Measurements from ENCODE around the gene PRRX2.

The PRRX2 gene

DNA sequence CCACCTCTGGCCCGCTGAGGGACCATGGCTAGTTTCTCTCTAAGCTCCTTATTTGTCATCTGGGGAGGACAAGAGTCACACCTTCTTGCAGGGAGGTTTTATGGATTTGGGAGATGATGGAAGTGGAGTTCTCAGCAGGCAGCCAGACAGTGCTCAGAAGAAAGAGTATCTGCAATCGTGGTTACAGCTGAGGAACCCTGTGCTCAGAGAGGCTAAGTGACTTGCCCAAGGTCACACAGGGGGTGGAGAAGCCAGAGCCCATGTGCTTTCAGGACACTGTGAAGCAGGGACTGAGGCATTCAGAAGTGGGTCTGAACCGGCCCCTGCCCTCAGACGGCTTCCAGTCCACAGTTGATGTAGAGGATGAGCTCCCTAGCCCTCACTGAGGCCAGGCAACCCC, 10.8 kb downstream of the PRRX2 start:
- no peaks in the 10 kb centered on the region for H3K9me3 ChIP-seq (ENCODE audit: control insufficient read depth, low read length)
- H3K27me3 ChIP-seq (ENCODE audit: control insufficient read depth, insufficient read depth, low read length) = peaks cover 8% of the 10 kb centered on the region
- H3K9ac ChIP-seq (ENCODE audit: low read length) = no peak overlapping the region
- no peak overlapping the region for H3K4me3 ChIP-seq (ENCODE audit: low read length)
- H3K4me1 ChIP-seq (ENCODE audit: control insufficient read depth, insufficient read depth, low read length) = no peaks in the 10 kb centered on the region
- no peaks in the 10 kb centered on the region for H3K36me3 ChIP-seq (ENCODE audit: control insufficient read depth, insufficient read depth, low read length)

- Histone ChIP-seq H3K9me3 (ENCODE audit: control insufficient read depth, low read length) (no peaks in the 10 kb centered on the region), H3K4me1 (ENCODE audit: control insufficient read depth, insufficient read depth, low read length) (no peaks in the 10 kb centered on the region), H3K9ac (ENCODE audit: low read length) (no peak overlapping the region), H3K4me3 (ENCODE audit: low read length) (no peak overlapping the region), H3K27me3 (ENCODE audit: control insufficient read depth, insufficient read depth, low read length) (peaks cover 8% of the 10 kb centered on the region), H3K36me3 (ENCODE audit: control insufficient read depth, insufficient read depth, low read length) (no peaks in the 10 kb centered on the region)
Observed at GRCh38 chr9:129676975-129677374, 11.5 kb downstream of the PRRX2 start.

DNA sequence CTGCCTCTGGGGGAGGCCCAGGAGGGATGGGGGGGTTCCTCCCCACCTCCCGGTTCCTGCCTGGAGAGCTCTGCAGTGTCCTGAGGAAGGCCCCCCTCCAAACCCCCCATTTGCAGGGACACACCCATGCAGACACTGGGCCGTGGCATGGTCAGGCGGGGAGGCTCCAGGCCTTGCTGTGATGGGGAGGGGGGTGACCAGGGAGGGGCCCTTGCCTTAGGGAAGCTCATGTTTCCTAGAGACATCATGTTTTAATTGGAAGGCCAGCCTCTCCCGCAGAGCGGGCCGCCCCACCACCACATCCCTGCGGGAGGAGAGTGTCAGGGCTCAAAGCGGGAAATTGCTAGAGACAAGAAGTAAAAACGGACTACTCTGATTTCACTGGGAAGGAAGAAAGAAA, 12.0 kb downstream of the PRRX2 start:
- H3K4me1 ChIP-seq (ENCODE audit: control insufficient read depth, insufficient read depth, low read length) = no peaks in the 10 kb centered on the region
- peaks cover 8% of the 10 kb centered on the region for H3K27me3 ChIP-seq (ENCODE audit: control insufficient read depth, insufficient read depth, low read length)
- no peak overlapping the region for H3K4me3 ChIP-seq (ENCODE audit: low read length)
- no peak overlapping the region for H3K9ac ChIP-seq (ENCODE audit: low read length)
- no peaks in the 10 kb centered on the region for H3K36me3 ChIP-seq (ENCODE audit: control insufficient read depth, insufficient read depth, low read length)
- H3K9me3 ChIP-seq (ENCODE audit: control insufficient read depth, low read length) = no peaks in the 10 kb centered on the region

- peaks cover 8% of the 10 kb centered on the region for H3K27me3 ChIP-seq (ENCODE audit: control insufficient read depth, insufficient read depth, low read length)
- peaks cover 10% of the 10 kb centered on the region for H3K4me1 ChIP-seq (ENCODE audit: control insufficient read depth, insufficient read depth, low read length)
- no peak overlapping the region for H3K4me3 ChIP-seq (ENCODE audit: low read length)
Observed at GRCh38 chr9:129678844-129679243, 13.4 kb downstream of the PRRX2 start.

DNA sequence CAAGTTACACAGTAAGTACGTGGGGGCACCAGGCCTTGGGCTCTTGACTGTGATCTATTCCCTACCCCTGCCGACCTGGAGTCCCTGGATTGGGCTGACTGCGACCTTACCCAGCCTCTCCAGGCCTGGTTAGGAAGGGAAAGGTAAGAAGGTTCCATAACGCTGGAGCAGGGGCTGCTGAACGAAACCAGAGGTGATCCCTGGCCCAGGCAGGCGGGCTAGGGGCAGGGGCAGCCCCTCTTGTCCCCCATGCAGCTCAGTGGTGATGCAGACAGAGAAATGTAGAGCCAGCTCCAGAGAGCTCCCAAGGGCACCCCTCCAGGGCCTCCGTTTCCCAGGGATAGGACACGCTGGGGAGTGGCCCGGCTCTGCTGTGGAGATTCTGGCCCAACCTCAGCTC, 14.1 kb downstream of the PRRX2 start:
- Histone ChIP-seq H3K9ac (ENCODE audit: low read length) (no peak overlapping the region), H3K27me3 (ENCODE audit: control insufficient read depth, insufficient read depth, low read length) (peaks cover 8% of the 10 kb centered on the region), H3K4me1 (ENCODE audit: control insufficient read depth, insufficient read depth, low read length) (peaks cover 17% of the 10 kb centered on the region), H3K4me3 (ENCODE audit: low read length) (no peak overlapping the region), H3K36me3 (ENCODE audit: control insufficient read depth, insufficient read depth, low read length) (no peaks in the 10 kb centered on the region), H3K9me3 (ENCODE audit: control insufficient read depth, low read length) (no peaks in the 10 kb centered on the region)

More at GRCh38 chr9:129678844-129679243, 13.4 kb downstream of the PRRX2 start:
- H3K36me3 ChIP-seq (ENCODE audit: control insufficient read depth, insufficient read depth, low read length) = no peaks in the 10 kb centered on the region
- no peak overlapping the region for H3K9ac ChIP-seq (ENCODE audit: low read length)
- no peaks in the 10 kb centered on the region for H3K9me3 ChIP-seq (ENCODE audit: control insufficient read depth, low read length)

DNA sequence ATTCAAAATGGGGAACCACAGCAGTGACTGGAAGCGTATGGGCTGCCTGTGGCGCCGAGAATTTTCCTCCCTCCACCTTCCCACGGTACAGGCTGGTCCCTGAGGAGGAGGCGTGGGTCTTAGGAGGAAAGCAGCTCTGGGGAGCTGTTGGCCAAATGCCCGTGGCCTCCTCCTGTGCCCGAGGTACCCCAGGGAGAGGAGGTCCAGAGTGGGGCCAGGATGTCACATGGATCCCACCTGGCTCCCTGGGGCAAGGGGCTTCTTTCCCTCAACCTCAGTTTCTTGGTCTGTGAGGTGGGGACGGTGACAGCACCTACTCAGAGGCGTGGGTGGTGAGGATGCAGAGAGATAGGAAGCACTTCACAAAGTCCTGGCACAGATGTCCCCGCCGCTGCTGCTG, 16.5 kb downstream of the PRRX2 start:
- Histone ChIP-seq H3K4me1 (ENCODE audit: control insufficient read depth, insufficient read depth, low read length) (peaks cover 40% of the 10 kb centered on the region), H3K9me3 (ENCODE audit: control insufficient read depth, low read length) (no peaks in the 10 kb centered on the region), H3K9ac (ENCODE audit: low read length) (no peak overlapping the region), H3K27me3 (ENCODE audit: control insufficient read depth, insufficient read depth, low read length) (no peaks in the 10 kb centered on the region), H3K4me3 (ENCODE audit: low read length) (no peak overlapping the region), H3K36me3 (ENCODE audit: control insufficient read depth, insufficient read depth, low read length) (no peaks in the 10 kb centered on the region)

DNA sequence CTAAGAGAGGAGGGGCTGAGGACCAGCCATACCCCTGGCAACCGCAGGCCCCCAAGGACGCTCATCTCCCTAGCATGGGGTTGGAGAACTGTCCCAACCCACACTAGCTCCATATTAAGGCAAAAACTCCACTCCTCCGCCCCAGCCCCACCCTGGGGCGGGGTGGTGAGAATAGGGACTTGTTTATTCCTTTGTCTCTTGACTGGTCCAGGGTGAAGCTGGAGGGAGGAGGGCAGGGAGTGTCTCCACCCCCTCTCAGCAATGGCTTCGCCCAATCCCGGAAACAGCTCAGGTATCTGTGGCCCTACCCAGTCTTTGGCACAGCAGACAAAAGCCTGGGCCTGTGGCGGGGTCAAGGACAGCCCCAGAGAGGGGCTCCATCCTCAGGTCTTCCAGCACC, 16.9 kb downstream of the PRRX2 start:
- Histone ChIP-seq H3K36me3 (ENCODE audit: control insufficient read depth, insufficient read depth, low read length) (no peaks in the 10 kb centered on the region), H3K9ac (ENCODE audit: low read length) (no peak overlapping the region), H3K4me3 (ENCODE audit: low read length) (no peak overlapping the region), H3K4me1 (ENCODE audit: control insufficient read depth, insufficient read depth, low read length) (peaks cover 44% of the 10 kb centered on the region), H3K27me3 (ENCODE audit: control insufficient read depth, insufficient read depth, low read length) (no peaks in the 10 kb centered on the region), H3K9me3 (ENCODE audit: control insufficient read depth, low read length) (no peaks in the 10 kb centered on the region)

GRCh38 chr9:129685220-129685932, 19.9 kb downstream of the PRRX2 start:
- Histone ChIP-seq H3K9me3 (ENCODE audit: control insufficient read depth, low read length) (no peaks in the 10 kb centered on the region), H3K4me1 (ENCODE audit: control insufficient read depth, insufficient read depth, low read length) (peaks cover 49% of the 10 kb centered on the region), H3K36me3 (ENCODE audit: control insufficient read depth, insufficient read depth, low read length) (no peaks in the 10 kb centered on the region), H3K9ac (ENCODE audit: low read length) (no peak overlapping the region), H3K27me3 (ENCODE audit: control insufficient read depth, insufficient read depth, low read length) (no peaks in the 10 kb centered on the region), H3K4me3 (ENCODE audit: low read length) (no peak overlapping the region)

GRCh38 chr9:129685933-129686259, 20.4 kb downstream of the PRRX2 start:
- H3K4me1 ChIP-seq (ENCODE audit: control insufficient read depth, insufficient read depth, low read length) = peaks cover 49% of the 10 kb centered on the region
- H3K27me3 ChIP-seq (ENCODE audit: control insufficient read depth, insufficient read depth, low read length) = no peaks in the 10 kb centered on the region
- H3K9me3 ChIP-seq (ENCODE audit: control insufficient read depth, low read length) = no peaks in the 10 kb centered on the region
- H3K9ac ChIP-seq (ENCODE audit: low read length) = no peak overlapping the region
- H3K4me3 ChIP-seq (ENCODE audit: low read length) = no peak overlapping the region
- no peaks in the 10 kb centered on the region for H3K36me3 ChIP-seq (ENCODE audit: control insufficient read depth, insufficient read depth, low read length)

DNA sequence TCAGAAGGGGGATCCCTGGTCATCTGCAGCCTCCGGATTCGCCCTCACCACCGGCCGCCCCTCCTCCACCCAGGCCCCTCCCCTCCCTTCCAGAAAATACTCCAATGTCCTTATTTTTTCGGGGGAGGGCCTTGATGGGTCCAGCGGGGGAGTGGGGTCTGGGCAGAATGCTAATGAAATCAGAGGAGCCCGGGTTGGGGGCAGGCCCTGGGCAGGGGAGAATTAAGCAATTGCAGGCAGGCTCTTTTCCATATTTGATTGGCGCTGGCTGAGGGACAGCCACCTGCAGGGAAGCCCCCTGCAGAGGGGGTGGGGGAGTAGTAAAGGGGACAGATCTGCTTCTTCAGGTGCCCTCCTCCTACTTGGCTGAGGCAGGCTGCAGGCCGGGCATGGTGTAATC, 21.3 kb downstream of the PRRX2 start:
- Histone ChIP-seq H3K4me3 (ENCODE audit: low read length) (no peak overlapping the region), H3K9ac (ENCODE audit: low read length) (no peak overlapping the region), H3K36me3 (ENCODE audit: control insufficient read depth, insufficient read depth, low read length) (no peaks in the 10 kb centered on the region), H3K9me3 (ENCODE audit: control insufficient read depth, low read length) (no peaks in the 10 kb centered on the region), H3K27me3 (ENCODE audit: control insufficient read depth, insufficient read depth, low read length) (no peaks in the 10 kb centered on the region), H3K4me1 (ENCODE audit: control insufficient read depth, insufficient read depth, low read length) (peaks cover 49% of the 10 kb centered on the region)

DNA sequence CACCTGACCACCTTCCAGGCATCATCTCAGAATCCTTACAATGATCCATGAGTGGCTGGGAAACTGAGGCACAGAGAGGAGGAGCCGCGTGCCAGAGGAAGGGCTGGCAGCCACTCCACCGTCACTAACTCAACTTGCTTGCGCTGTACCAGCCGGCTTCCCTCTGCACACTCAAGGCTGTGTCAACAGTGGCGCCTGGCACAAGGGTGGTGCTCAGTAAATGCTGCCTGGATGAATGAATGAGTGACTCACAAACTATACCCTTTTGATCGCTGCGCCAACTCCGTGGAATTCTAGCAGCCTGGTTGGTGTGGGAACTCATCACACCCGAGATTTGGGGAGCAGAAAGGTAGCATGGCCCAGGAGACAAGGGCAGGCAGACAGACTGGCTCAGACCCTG, 21.9 kb downstream of the PRRX2 start:
- no peaks in the 10 kb centered on the region for H3K9me3 ChIP-seq (ENCODE audit: control insufficient read depth, low read length)
- no peaks in the 10 kb centered on the region for H3K27me3 ChIP-seq (ENCODE audit: control insufficient read depth, insufficient read depth, low read length)
- no peaks in the 10 kb centered on the region for H3K36me3 ChIP-seq (ENCODE audit: control insufficient read depth, insufficient read depth, low read length)
- H3K9ac ChIP-seq (ENCODE audit: low read length) = no peak overlapping the region
- H3K4me3 ChIP-seq (ENCODE audit: low read length) = no peak overlapping the region
- H3K4me1 ChIP-seq (ENCODE audit: control insufficient read depth, insufficient read depth, low read length) = peaks cover 49% of the 10 kb centered on the region

- peaks cover 40% of the 10 kb centered on the region for H3K4me1 ChIP-seq (ENCODE audit: control insufficient read depth, insufficient read depth, low read length)
- no peaks in the 10 kb centered on the region for H3K27me3 ChIP-seq (ENCODE audit: control insufficient read depth, insufficient read depth, low read length)
- H3K9ac ChIP-seq (ENCODE audit: low read length) = no peak overlapping the region
- no peaks in the 10 kb centered on the region for H3K36me3 ChIP-seq (ENCODE audit: control insufficient read depth, insufficient read depth, low read length)
- no peaks in the 10 kb centered on the region for H3K9me3 ChIP-seq (ENCODE audit: control insufficient read depth, low read length)
- no peak overlapping the region for H3K4me3 ChIP-seq (ENCODE audit: low read length)
Observed at GRCh38 chr9:129688285-129689043, 23.0 kb downstream of the PRRX2 start.

All from mucosa of stomach (tissue), 1 donor.